Transverse colon (tissue), 4 donors: ENCODE measurements around the gene EID1. TPM values are rescaled to one million over a fixed set of nuclear protein-coding genes. Genes with fewer than 3 reads are reported as not detected.

Experiments used
- DNase-seq: peaks from one replicate; pipeline ENCODE4 v3.0.0-alpha.2; 2019
- H3K27ac ChIP-seq, 4 donors: fragments of 200-600 bp; sonication (generic); 2 replicates each; pipeline ENCODE4 v1.5.1; 2016 to 2018; ENCODE audit warnings: inconsistent platforms in 4 of 4
- H3K27me3 ChIP-seq: fragments of 200-600 bp; sonication (generic); 2 replicates; pipeline ENCODE4 v1.5.1; 2017; ENCODE audit warnings: inconsistent platforms
- H3K36me3 ChIP-seq, 4 donors: fragments of 200-600 bp; sonication (generic); 2 replicates each; pipeline ENCODE4 v1.5.1; 2017 to 2019; ENCODE audit warnings: inconsistent platforms in 4 of 4
- H3K4me1 ChIP-seq, 4 donors: fragments of 200-600 bp; sonication (generic); 2 replicates each; pipeline ENCODE4 v1.5.1; 2017 to 2020; ENCODE audit warnings: inconsistent platforms in 4 of 4
- H3K4me3 ChIP-seq, 4 donors: fragments of 200-600 bp; sonication (generic); 1 replicate in 1 of 4; 2 replicates in 3 of 4; pipeline versions ENCODE4 v1.5.1 to v1.6.1; 2017 to 2019; ENCODE audit warnings: inconsistent platforms in 4 of 4
- H3K9me3 ChIP-seq, 2 donors: fragments of 200-600 bp; sonication (generic); 2 replicates each; pipeline ENCODE4 v1.5.1; 2017 to 2019; ENCODE audit warnings: inconsistent platforms in 2 of 2
- EP300 ChIP-seq: sonication (generic); formaldehyde crosslinking; IDR thresholded peaks from one replicate; pipeline ENCODE4 v1.6.1; 2017; ENCODE audit warnings: antibody characterized with exemption, low read depth
- POLR2A ChIP-seq: fragments of 450-650 bp; IDR thresholded peaks from one replicate; pipeline ENCODE4 v1.6.1; 2016; ENCODE audit warnings: antibody characterized with exemption, mild to moderate bottlenecking, moderate library complexity
- POLR2AphosphoS5 ChIP-seq, 3 donors: sonication (generic); formaldehyde crosslinking; IDR thresholded peaks; one replicate each; pipeline ENCODE4 v1.6.1; 2016; ENCODE audit warnings: antibody characterized with exemption in 3 of 3
- WGBS, 2 donors: methylation state at CpG; one replicate each; pipeline ENCODE4 v1.1.5; 2018; ENCODE audit warnings: low coverage in 1 of 2; 5-methylcytosine and 5-hydroxymethylcytosine counted together
- in situ Hi-C, 4 donors: fragments of 200-750 bp; cut with MboI; loops; one replicate each; pipeline versions ENCODE4 v1.15.0 to v1.15.1; 2017; ENCODE audit warnings: low sequenced_read_pairs in 3 of 4, low pct_ligation_motif_present in 1 of 4, low pct_unique_long_range_greater_than_20kb in 1 of 4
- intact Hi-C: fragments of 100-400 bp; cut with DNase I; formaldehyde crosslinking; loops from one replicate; pipeline ENCODE4 v1.15.1; 2023; ENCODE audit warnings: low total_unique reads
- total RNA-seq, 4 donors: library from RNA; depleted of rRNA; stranded (reverse); fragments of >200 nt; gene quantifications; one replicate each; pipeline ENCODE4 v1.1.0, GENCODE V29; 2016
- TF ChIP-seq, protein P1 (sequence below), 5 experiments: fragments of 200-600 bp in 3 of 5; fragments of 450-650 bp in 2 of 5; sonication (generic) in 3 of 5; IDR thresholded peaks; 1 replicate in 2 of 5; 2 replicates in 3 of 5; pipeline ENCODE4 v1.5.1; 2016 to 2017; ENCODE audit warnings: antibody characterized with exemption in 5 of 5, inconsistent platforms in 3 of 5, mild to moderate bottlenecking in 2 of 5, moderate library complexity in 1 of 5

Gene EID1
- total RNA-seq, 4 donors from 2014 or later = 44.5 to 136 (median 101) TPM

GRCh38 chr15:48858401-48858800 is 19.5 kb upstream of the EID1 start:
- in situ Hi-C loops = loop anchor here in 3 of 4 donors (25.0 kb wide), 2 partner anchors 554 to 1279 kb away; partner anchors contain the start of gene FGF7 (in 3 of the 3)
- Histone ChIP-seq H3K27me3 (no peaks in the 10 kb centered on the region), H3K27ac (no peak overlapping the region), H3K9me3 (no peaks in the 10 kb centered on the region), H3K4me1 (peaks cover 0 to 14% (median 5%) of the 10 kb centered on the region in 4 donors), H3K4me3 (no peak overlapping the region), H3K36me3 (no peaks in the 10 kb centered on the region)
- intact Hi-C loops = no loop called here
- TF ChIP-seq, protein P1, sequence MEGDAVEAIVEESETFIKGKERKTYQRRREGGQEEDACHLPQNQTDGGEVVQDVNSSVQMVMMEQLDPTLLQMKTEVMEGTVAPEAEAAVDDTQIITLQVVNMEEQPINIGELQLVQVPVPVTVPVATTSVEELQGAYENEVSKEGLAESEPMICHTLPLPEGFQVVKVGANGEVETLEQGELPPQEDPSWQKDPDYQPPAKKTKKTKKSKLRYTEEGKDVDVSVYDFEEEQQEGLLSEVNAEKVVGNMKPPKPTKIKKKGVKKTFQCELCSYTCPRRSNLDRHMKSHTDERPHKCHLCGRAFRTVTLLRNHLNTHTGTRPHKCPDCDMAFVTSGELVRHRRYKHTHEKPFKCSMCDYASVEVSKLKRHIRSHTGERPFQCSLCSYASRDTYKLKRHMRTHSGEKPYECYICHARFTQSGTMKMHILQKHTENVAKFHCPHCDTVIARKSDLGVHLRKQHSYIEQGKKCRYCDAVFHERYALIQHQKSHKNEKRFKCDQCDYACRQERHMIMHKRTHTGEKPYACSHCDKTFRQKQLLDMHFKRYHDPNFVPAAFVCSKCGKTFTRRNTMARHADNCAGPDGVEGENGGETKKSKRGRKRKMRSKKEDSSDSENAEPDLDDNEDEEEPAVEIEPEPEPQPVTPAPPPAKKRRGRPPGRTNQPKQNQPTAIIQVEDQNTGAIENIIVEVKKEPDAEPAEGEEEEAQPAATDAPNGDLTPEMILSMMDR (IDR thresholded peaks at IDR 0.05) = no peak
- TF ChIP-seq POLR2AphosphoS5 (IDR thresholded peaks at IDR 0.05) (no peak), EP300 (no peak), POLR2A (no peak)
- 0 to 29% methylated on average over 1 to 2 of the region's 2 CpGs for WGBS, 2 donors
- DNase-seq = no peak

GRCh38 chr15:48859426-48859825 is 18.5 kb upstream of the EID1 start:
- Histone ChIP-seq H3K27me3 (no peaks in the 10 kb centered on the region), H3K4me1 (peaks cover 0 to 14% (median 5%) of the 10 kb centered on the region in 4 donors), H3K9me3 (no peaks in the 10 kb centered on the region), H3K27ac (no peak overlapping the region), H3K36me3 (no peaks in the 10 kb centered on the region), H3K4me3 (no peak overlapping the region)
- in situ Hi-C loops = loop anchor here in 3 of 4 donors (25.0 kb wide), 2 partner anchors 553 to 1278 kb away; partner anchors contain the start of gene FGF7 (in 3 of the 3)
- intact Hi-C loops = no loop called here
- WGBS, 2 donors = 78 to 86% methylated on average over 2 of the region's 2 CpGs
- TF ChIP-seq POLR2AphosphoS5 (IDR thresholded peaks at IDR 0.05) = no peak
- TF ChIP-seq, protein P1 (IDR thresholded peaks at IDR 0.05) = no peak
- no peak for TF ChIP-seq EP300
- TF ChIP-seq POLR2A = no peak
- DNase-seq = no peak

DNA sequence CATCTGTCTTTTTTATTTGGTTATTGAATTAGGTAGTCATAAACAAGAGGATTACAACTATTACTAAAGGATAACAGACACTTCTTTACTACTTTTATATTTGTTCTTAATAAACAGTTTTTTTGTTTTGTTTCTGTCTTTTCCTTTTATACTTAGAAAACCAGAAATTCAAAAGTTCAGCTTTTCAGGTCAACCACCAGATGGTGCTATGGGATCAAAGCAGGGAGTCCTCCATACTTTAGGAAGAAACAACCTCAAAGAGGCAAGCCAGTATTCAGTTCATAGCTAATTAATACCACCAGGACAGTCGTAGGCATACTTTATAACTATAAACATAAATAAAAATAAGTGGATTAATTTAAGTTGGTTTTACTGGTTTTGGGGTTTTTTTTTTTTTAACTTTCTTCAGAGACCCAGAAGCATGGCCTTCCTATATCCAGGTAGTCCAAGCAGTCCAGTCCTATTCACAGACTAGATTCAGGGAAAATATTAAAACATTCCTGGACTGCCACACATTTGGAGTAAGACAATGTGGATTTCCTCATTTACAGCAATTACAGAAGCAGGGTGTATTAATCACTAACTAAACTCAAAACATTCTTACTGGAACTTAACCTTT is 16.0 kb upstream of the EID1 start:
- TF ChIP-seq POLR2A (no peak), POLR2AphosphoS5 (IDR thresholded peaks at IDR 0.05) (no peak), EP300 (no peak)
- TF ChIP-seq, protein P1 (IDR thresholded peaks at IDR 0.05) = peak; percentile 77 to 91 (median 80)
- H3K4me3 ChIP-seq = no peak overlapping the region
- peak; percentile 8 for DNase-seq
- intact Hi-C loops (loop anchor here (10.0 kb wide), 2 partner anchors 283 to 553 kb away; no protein-coding TSS in a partner anchor), in situ Hi-C loops (loop anchor here (10.0 to 25.0 kb wide), 6 partner anchors 283 to 1283 kb away; partner anchors contain the start of genes FGF7 (in 4 of the 4) and COPS2 (in 1 of the 4))
- no peak overlapping the region for H3K27ac ChIP-seq
- WGBS, 2 donors = 0 to 3% methylated on average over 1 of the region's 1 CpG
- H3K27me3 ChIP-seq = no peaks in the 10 kb centered on the region
- no peaks in the 10 kb centered on the region for H3K9me3 ChIP-seq
- no peaks in the 10 kb centered on the region for H3K36me3 ChIP-seq
- no peaks in the 10 kb centered on the region for H3K4me1 ChIP-seq

GRCh38 chr15:48862705-48863104 is 15.2 kb upstream of the EID1 start:
- in situ Hi-C loops = loop anchor here (10.0 to 25.0 kb wide), 6 partner anchors 282 to 1282 kb away; partner anchors contain the start of genes FGF7 (in 4 of the 4) and COPS2 (in 1 of the 4)
- Histone ChIP-seq H3K27ac (no peak overlapping the region), H3K4me3 (no peak overlapping the region), H3K36me3 (no peaks in the 10 kb centered on the region), H3K4me1 (no peaks in the 10 kb centered on the region), H3K9me3 (no peaks in the 10 kb centered on the region), H3K27me3 (no peaks in the 10 kb centered on the region)
- WGBS, 2 donors = 95% methylated on average over 1 of the region's 1 CpG; no CpG with 5 or more reads in 1 of the 2 donors
- DNase-seq = no peak
- no peak for TF ChIP-seq POLR2AphosphoS5 (IDR thresholded peaks at IDR 0.05)
- intact Hi-C loops = loop anchor here (10.0 kb wide), 2 partner anchors 282 to 552 kb away; no protein-coding TSS in a partner anchor
